Stimulated activated CD4-positive, alpha-beta T cell treated with anti-CD3 and anti-CD28 coated beads, Interleukin-12 subunit alpha, Interleukin-12 subunit beta, amount 100 ng/mL, for 24 hours (primary cell): Measurements from ENCODE around the gene C14orf180.

Source experiments
- DNase-seq, 2 experiments: peaks; one replicate each; pipeline ENCODE4 v3.0.0-alpha.2; 2020; ENCODE audit warnings: low read depth in 2 of 2

Gene C14orf180

DNA sequence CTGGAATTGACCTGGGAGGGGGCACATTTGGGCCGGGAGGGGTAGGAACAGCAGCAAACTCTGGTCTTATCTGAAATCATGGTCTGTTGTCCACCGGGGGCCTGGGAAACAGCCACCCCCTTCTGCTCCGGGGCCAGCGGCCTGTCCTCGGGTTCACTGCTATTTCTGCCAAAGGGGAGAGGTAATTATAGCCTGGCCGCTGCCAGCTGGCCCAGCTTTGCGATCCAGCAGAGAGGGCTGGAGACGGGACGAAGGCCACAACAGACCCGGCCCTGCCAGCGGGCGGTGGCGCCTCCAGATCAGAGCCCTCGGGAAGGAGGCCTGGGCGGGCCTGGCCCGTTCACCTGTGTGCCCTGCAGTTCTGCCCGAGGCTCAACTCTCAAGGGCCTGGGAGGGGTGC, at the start of gene C14orf180:
TSS of gene C14orf180 (plus strand) at position 258 of the 400 bp plus-strand sequence. CDS start 6,667 bp downstream, outside the sequence.
- no peak for DNase-seq

DNA sequence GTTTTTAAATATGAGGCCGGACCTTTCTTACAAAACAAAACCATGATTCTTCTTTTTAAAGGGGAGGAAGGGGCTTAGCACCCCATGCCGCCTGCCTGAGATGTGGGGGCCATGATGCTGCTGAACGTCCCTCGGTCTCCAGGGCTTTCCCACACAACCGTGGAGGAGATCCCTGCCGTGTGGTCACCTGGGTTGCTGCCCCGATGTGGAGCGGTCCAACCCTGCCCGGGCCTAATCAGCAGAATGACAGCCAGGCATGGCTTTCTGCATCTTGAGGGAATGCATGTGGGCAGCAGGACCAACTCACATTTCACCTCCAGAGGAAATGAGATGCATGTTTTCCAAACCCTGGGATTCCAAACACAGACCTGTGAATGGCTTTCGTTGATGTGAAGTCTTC, 48.9 kb upstream of the C14orf180 start:
- DNase-seq, result no peak

DNA sequence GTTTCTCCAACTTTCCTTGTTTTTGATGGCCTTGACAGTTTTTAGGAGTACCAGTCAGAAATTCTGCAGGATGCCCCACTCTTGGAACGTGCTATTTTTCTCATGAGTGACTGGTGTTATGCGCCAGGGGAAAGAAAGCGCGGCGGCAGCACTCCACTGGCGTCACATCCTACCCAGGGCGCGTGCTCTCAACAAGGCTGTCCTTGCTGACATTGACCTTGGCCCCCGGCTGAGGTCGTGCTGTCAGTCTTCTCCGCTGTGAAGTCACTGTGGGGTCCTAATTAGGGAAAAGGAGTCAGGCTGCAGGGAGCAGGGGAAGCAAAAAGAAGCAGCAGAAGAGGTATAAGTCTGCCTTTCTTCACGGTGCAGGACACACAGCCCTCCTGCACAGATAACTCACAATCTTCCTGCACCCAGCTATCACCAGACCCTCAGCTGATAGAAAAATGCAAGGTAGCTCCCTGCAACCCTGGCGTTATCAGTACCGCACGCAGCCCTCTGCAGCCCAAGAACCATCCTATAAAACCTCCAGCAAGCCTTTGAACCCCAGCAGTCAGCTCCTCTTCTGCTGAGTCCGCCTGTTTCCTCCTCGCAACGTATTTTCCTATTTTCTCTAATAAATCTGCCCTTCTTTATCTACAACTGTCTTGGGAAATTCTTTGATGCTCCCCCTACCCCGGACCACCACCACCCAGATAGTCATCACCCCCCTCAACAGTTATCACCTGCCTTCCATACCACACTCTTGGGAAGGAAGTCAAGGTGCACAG, 48.0 kb upstream of the C14orf180 start:
- no peak for DNase-seq

DNA sequence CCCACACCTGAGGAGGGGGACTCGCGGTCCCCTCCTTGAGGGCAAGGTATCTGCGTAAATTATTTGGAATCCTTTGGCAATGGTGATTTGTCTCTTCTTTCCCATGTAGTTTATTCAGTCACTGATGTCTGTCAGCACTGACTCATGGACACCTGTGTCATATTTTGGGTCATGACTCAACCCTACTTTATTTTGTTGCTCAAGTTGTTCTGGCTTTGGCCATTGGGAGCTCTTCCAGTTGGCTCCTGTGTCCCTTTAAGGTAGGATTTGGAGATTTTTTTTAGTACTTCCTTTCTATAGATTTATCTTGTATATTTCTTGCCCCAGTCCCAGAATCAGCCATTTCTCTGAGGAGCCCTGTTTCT, 47.4 kb upstream of the C14orf180 start:
- DNase-seq, result no peak

DNA sequence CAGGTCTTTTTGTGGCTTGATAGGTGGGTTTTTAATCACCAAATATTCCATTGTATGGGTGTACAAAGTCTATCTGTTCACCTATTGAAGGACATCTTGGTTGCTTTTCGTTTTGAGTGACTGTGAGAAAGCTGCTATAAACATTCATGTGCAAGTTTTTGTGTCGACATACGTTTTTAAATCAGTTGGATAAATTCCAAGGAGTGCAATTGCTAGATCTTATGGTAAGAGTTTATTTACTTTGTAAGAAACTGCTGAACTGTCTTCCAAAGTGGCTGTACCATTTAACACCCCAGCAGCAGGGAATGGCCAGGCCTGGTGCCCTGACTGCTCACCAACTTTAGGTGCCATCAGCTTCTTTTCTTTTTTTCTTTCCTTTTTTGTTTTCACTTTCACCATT, 45.5 kb upstream of the C14orf180 start:
- no peak for DNase-seq

GRCh38 chr14:104536942-104537612, 42.5 kb upstream of the C14orf180 start:
- no peak for DNase-seq

GRCh38 chr14:104537613-104537988, 42.0 kb upstream of the C14orf180 start:
- no peak for DNase-seq

GRCh38 chr14:104541905-104542465, 37.6 kb upstream of the C14orf180 start:
- DNase-seq, result no peak

DNA sequence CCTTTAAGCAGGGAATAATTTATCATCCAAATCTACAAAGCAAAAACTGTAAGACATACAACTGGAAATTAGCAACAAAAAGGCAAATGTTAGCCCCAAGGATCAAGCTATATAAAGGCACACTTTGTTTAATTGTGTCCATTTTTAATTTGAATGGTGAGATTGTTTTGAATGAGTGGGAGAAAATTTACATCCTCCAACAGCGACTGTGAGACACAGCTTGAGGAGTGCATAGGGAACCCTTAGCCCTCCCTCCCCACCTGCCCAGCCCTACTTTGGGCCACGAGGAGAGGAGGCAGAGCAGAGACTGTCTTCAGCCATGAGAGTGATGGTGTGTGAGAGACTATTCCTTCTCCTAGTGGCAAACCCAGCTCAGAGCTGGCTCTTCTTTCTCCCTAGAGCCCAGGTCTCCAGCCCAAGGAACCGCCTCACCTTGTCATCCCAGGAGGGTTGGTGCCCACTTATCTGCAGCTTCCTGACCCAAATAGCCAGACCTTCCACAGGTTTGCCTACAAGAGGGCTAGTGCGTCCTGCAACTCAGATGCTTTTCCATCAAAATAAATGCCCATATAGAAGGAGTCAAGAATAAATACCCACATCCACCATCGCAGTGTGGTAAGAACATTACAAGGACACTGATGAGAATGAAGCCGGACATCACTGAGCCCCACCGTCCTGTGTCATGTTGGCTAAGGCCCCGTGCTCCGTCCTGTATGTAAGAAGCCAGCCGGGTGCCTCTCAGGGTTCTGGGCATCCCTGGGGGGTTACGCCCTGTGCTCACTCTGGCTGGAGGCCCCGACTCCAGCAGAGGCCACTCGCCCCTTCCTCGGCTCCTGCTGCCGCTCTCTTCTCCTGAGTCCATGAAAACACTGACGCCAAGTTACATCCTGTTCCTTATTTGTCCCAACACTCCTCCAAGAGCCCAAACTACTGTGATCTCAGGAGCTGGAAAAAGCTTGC, 36.4 kb upstream of the C14orf180 start:
- no peak for DNase-seq

DNA sequence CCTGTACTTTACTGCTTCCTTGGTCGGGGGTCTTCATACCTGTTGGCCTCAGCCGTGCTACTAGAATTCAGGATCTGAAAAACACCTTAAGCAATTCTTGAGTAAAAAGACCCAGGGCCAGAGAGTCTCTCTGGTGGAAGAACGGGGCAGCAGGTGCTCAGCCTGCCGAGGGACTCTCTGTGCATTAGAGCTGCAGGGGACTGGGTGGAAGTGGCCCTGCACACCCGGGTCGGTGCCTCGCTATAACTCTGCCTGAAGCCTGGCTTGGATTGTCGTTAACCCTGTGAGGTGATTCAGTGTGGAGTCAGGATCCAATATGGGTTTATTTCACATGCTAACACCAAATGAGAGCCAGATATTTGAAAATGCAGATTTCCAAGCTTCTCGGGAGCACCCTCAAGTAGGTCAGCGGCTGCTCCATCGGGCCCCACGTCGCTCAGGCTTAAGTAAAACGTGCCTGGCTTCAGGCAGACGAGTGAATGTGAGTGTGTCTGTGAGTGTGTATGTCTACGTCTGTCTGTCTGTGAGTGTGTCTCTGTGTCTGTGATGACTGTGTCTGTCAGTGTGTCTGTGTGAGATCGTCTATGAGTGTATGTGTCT, 35.1 kb upstream of the C14orf180 start:
- DNase-seq, result no peak

DNA sequence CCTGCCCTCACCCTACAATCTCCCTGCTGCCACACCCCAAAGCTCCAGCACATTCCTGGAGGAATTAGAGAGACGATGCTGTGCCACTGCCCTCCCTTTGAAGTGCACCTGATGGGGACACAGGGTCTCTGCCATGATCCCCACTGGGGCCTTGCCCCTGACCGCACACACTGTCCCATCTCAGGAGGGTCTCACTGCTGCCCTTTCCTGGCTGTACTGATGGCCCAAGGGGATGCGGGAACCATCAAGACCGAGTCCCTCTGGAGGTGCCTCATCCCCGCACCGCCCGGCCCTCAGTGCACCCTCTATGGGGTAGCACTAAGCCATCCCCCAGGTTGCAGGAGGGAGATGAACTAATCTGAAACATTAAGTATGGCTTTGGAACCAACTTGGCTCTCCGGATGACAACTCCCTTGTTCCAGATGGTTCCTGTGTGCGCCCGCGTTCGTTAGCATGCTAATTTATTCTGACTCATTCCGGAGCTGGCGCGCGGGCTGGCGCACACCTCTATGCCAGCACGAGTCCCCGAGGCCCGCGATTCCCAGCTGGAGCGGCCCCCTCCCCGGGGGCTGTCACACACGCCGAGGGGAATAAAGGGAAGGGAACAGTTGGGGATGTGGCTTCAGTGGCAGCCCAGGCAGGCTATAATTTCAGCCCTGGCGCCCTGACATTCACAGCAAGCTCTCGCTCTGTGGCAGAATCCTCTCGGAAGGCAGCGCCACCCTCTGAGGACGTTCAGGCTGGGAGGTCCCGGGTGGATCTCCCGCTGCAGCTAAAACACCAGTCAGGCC, 34.2 kb upstream of the C14orf180 start:
- DNase-seq, result no peak

DNA sequence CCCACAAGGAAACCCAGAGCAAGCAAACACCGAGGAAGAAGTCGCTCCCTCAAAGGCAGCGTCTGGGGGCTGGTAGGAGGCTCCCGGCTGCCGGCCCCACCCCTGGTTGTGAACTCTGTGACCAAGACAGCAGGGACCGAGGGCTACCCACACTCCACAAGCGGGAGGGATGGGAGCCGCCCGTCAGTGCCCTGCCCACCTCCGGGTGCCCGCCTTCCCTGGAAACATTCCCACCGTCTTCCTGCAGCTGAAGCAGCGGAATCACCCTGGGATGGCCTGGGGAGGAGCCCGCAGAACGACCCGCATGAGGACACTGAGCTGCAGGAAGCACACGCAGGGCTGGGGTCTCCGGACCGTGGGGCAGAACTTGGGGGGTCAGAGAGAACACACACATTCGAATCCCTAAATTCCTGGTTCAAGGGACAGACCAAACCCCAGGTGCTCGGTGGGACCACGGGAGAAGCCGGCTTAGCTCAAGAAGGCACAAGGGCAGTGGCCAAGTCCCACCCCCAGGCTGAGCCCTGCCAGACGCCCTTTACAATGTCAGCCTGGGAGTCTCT, 33.5 kb upstream of the C14orf180 start:
- DNase-seq, result no peak

DNA sequence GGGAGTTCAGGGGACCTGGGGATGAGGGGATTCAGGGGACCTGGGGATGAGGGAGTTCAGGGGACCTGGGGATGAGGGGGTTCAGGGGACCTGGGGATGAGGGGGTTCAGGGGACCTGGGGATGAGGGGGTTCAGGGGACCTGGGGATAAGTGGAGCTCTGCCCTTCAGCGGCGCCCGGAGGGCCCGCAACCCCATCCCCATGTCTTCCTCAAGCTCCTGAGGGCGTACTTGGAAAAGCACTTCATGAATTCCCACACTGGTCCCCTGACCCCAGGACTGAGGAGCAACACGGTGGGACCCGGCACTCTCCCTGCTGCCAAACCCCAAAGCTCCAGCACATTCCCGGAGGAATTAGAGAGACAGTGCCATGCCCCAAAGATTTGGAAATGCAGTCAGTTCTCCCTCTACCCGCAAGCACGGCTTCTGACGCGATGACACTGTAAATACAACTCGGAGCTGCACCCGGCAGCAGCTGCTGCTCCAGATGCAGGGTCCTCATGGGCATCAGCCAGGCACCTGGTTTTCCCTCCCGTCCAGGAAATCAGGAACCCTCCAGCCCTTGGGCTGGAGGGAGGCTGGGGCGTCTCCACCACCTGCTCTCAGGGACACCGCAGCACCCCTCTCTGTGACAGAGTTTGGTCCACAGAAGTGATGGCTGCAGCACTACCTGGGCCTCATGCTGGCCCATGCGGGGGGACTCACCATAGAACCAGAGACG, 32.8 kb upstream of the C14orf180 start:
- no peak for DNase-seq

DNA sequence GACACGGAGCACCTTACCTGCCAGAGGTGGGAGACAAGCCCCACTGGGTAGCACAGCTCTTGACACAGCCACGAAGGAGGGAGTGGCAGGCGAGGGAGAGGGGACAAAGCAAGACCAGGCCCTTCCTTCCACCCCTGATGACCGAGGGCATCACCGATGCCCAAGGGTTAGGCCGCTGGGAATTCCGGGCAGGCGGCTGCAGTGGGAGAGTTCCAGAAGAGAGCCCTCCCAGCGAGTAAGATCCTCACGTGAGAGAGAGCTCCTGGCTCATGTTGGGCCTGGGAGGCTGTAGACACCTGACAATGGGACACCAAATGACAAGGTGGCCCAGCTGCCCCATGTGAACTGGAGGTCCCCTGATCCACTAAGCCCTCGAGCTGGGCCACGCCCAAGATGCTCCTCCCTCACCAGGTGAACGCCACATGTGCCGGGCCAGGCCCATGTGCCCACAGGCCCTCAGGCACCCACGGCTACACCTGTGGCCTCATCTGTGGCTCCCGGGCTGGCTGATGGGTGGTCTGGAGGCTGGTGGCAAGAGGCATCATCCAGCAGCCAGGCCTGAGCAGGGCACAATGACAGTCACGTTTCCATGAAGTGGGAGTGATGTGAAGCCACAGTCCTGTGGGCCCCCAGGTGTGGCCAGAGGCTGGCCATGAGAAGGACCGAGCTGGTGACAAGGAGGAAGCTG, 32.1 kb upstream of the C14orf180 start:
- DNase-seq, result no peak

DNA sequence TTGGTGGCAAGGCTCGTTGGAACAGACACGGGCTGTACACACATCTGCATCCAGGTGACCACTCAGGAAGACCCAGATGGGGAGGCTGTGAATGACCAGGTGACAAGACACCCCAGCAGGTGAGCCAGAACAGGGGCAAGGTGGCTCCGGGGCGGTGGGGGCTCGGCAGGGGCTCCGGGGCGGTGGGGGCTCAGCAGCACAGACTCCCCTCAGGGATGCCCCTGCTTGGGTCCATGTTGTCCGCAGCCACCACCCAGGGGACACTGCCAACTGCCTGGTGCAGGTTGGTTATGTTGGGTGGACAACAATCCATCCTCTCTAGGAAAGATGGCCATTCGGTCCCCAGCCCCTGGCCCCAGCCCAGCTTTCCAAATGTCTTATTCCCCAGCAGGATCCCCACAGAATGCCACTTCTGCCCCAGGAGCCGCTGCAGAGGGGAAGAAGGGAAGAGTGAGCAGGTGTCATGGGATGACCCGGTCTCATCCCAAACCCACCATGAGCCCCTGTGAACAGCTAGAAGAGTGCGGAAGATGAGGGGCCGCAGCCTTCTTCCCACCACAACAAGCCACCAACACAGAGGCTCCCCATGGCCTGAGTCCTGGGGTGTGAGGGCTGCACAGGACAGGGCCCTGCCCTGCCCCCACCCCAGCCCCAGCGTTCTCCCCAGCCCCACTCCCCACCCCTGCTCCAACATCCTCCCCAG, 31.4 kb upstream of the C14orf180 start:
- no peak for DNase-seq

- DNase-seq, result no peak
Observed at GRCh38 chr14:104548802-104549535, 30.6 kb upstream of the C14orf180 start.

DNA sequence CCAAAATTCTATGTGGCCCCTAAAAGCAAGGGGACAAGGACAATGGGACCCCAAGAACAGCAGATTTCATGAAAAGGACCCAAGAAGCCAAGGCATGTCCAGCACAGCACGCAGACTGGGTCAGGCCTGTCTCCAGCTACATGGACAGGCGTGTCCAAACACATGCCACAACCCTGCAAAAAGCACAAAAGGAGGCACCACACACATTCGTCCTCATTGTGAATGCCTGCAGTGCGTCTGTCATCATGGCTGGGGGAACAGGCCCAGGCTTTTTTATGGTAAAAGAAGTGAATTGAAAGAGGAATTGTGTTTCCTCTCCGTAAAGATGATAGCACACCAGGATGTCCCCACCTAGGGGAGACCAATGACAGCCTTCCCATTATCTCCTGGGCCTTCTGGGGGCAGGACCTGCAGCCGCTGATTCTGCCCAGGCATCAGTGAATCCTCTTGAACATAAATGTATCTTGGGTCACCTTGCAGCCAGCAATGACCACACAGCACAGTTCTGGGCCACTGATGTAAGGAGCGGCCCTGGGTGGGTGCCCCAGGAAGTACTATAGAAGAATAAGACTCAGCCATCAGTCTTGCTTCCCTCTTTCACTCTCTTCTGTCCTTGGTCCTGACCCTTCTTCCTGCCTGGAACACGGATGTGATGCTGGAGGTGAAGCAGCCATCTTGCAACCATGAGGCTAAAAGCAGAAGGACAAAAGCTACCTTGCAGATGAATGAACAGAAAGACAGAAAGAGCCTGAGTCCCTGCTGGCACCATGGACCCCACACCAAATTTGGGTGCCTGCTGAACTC, 29.8 kb upstream of the C14orf180 start:
- no peak for DNase-seq
